ENCODE results near the gene HEPHL1.
"Not testable (repeated sequence)": the region's sequence is repeated elsewhere in the genome, so short reads cannot be mapped to it uniquely, and the experiment has no call there.

Gene HEPHL1

GRCh38 chr11:94084164-94084563, 63.0 kb downstream of the HEPHL1 start:
- no peak for DNase-seq (ENCODE audit: low spot score)

GRCh38 chr11:94088906-94089305, 67.8 kb downstream of the HEPHL1 start:
- no peak for DNase-seq (ENCODE audit: low spot score)

- no peak for DNase-seq (ENCODE audit: low spot score)
Observed at GRCh38 chr11:94089341-94089740, 68.2 kb downstream of the HEPHL1 start.

GRCh38 chr11:94090401-94090800, 69.2 kb downstream of the HEPHL1 start:
- DNase-seq (ENCODE audit: low spot score), result no peak

GRCh38 chr11:94091091-94091490, 69.9 kb downstream of the HEPHL1 start:
- DNase-seq (ENCODE audit: low spot score), result no peak

GRCh38 chr11:94100253-94100652, 79.1 kb downstream of the HEPHL1 start:
- DNase-seq (ENCODE audit: low spot score), result no peak

GRCh38 chr11:94103471-94103870, 82.3 kb downstream of the HEPHL1 start:
- DNase-seq (ENCODE audit: low spot score), result no peak

- no peak for DNase-seq (ENCODE audit: low spot score)
Observed at GRCh38 chr11:94104734-94105133, 83.6 kb downstream of the HEPHL1 start.

- DNase-seq (ENCODE audit: low spot score), result no peak
Observed at GRCh38 chr11:94106716-94107115, 85.6 kb downstream of the HEPHL1 start.

GRCh38 chr11:94107363-94107762, 86.2 kb downstream of the HEPHL1 start:
- no peak for DNase-seq (ENCODE audit: low spot score)

GRCh38 chr11:94111241-94111640, 90.1 kb downstream of the HEPHL1 start:
- DNase-seq (ENCODE audit: low spot score), result no peak

- DNase-seq (ENCODE audit: low spot score), result no peak
Observed at GRCh38 chr11:94111660-94112059, 90.5 kb downstream of the HEPHL1 start.

GRCh38 chr11:94112206-94112953, 91.2 kb downstream of the HEPHL1 start:
- no peak for DNase-seq (ENCODE audit: low spot score)

- DNase-seq (ENCODE audit: low spot score), result no peak
Observed at GRCh38 chr11:94117197-94117574, 96.0 kb downstream of the HEPHL1 start.

GRCh38 chr11:94117871-94118270, 96.7 kb downstream of the HEPHL1 start:
- no peak for DNase-seq (ENCODE audit: low spot score)

- DNase-seq (ENCODE audit: low spot score), result not testable (repeated sequence)
Observed at GRCh38 chr11:94119676-94120075, 98.5 kb downstream of the HEPHL1 start.

GRCh38 chr11:94120516-94120915, 99.4 kb downstream of the HEPHL1 start:
- not testable (repeated sequence) for DNase-seq (ENCODE audit: low spot score)

GRCh38 chr11:94120946-94121345, 99.8 kb downstream of the HEPHL1 start:
- DNase-seq (ENCODE audit: low spot score), result no peak

- no peak for DNase-seq (ENCODE audit: low spot score)
Observed at GRCh38 chr11:94125407-94126115, 104.4 kb downstream of the HEPHL1 start.

GRCh38 chr11:94127638-94128037, 106.5 kb downstream of the HEPHL1 start:
- DNase-seq (ENCODE audit: low spot score), result no peak

- DNase-seq (ENCODE audit: low spot score), result peak; percentile 20
Observed at GRCh38 chr11:94128291-94128745, 107.2 kb downstream of the HEPHL1 start.

- peak; percentile 45 for DNase-seq (ENCODE audit: low spot score)
Observed at GRCh38 chr11:94128746-94129511, 107.8 kb downstream of the HEPHL1 start, which contains the start of gene PANX1. Gene PANX1 (plus strand): TSS chr11:94128841. CDS start chr11:94129313, 472 bp downstream.

Data from HuH-7.5 (cell line).